H9 (cell line): ENCODE data around the gene PDE2A. TPM values are rescaled to one million over a fixed set of nuclear protein-coding genes. Genes with fewer than 3 reads are reported as not detected.

Source experiments
- DNase-seq: peaks from one replicate; pipeline ENCODE4 v3.0.0-alpha.2; 2017
- H2AFZ ChIP-seq: one replicate; pipeline ENCODE4 v1.6.1; 2013; ENCODE audit warnings: mild to moderate bottlenecking, low read length, control low read depth, moderate library complexity
- H2AK5ac ChIP-seq: 2 replicates; pipeline ENCODE4 v1.6.1; 2013; ENCODE audit warnings: low read length, control low read depth, mixed read lengths; ENCODE audit not compliant: insufficient read length
- H2BK120ac ChIP-seq: one replicate; pipeline ENCODE4 v1.6.1; 2013; ENCODE audit warnings: low read depth, mild to moderate bottlenecking, low read length, control low read depth, inconsistent platforms; ENCODE audit not compliant: poor library complexity, severe bottlenecking
- H2BK12ac ChIP-seq: 2 replicates; pipeline ENCODE4 v1.6.1; 2013; ENCODE audit warnings: low read length, control low read depth, mixed read lengths, low read depth; ENCODE audit not compliant: insufficient read length
- H2BK15ac ChIP-seq: 2 replicates; pipeline ENCODE4 v1.6.1; 2013; ENCODE audit warnings: low read depth, low read length, control low read depth
- H2BK20ac ChIP-seq: one replicate; pipeline ENCODE4 v1.6.1; 2013; ENCODE audit warnings: low read depth, mild to moderate bottlenecking, low read length, control low read depth, inconsistent platforms; ENCODE audit not compliant: poor library complexity, severe bottlenecking
- H2BK5ac ChIP-seq: 2 replicates; pipeline ENCODE4 v1.6.1; 2013; ENCODE audit warnings: low read length, control low read depth, mixed read lengths; ENCODE audit not compliant: insufficient read length
- H3K14ac ChIP-seq: 2 replicates; pipeline ENCODE4 v1.6.1; 2013; ENCODE audit warnings: low read length, control low read depth; ENCODE audit not compliant: insufficient read depth
- H3K18ac ChIP-seq: 2 replicates; pipeline ENCODE4 v1.6.1; 2013; ENCODE audit warnings: low read depth, mild to moderate bottlenecking, mixed read lengths, low read length, control low read depth; ENCODE audit not compliant: insufficient read length
- H3K23ac ChIP-seq: 2 replicates; pipeline ENCODE4 v1.6.1; 2013; ENCODE audit warnings: low read length, control low read depth, mixed read lengths, low read depth; ENCODE audit not compliant: insufficient read length
- H3K23me2 ChIP-seq: 2 replicates; pipeline ENCODE4 v1.6.1; 2013; ENCODE audit warnings: low read depth, mild to moderate bottlenecking, mixed read lengths, low read length, control low read depth; ENCODE audit not compliant: insufficient read length, poor library complexity, severe bottlenecking
- H3K27ac ChIP-seq: 2 replicates; pipeline ENCODE4 v1.5.1; 2013; ENCODE audit warnings: low read length, control low read depth, mixed read lengths, low read depth; ENCODE audit not compliant: insufficient read length
- H3K27me3 ChIP-seq: 2 replicates; pipeline ENCODE4 v1.6.1; 2013; ENCODE audit warnings: low read length, control low read depth, inconsistent platforms; ENCODE audit not compliant: insufficient read depth
- H3K4ac ChIP-seq: 2 replicates; pipeline ENCODE4 v1.6.1; 2013; ENCODE audit warnings: low read depth, mild to moderate bottlenecking, control low read depth, inconsistent platforms, low read length, moderate library complexity
- H3K4me1 ChIP-seq: 2 replicates; pipeline ENCODE4 v1.6.1; 2013; ENCODE audit warnings: low read length, control low read depth, inconsistent platforms; ENCODE audit not compliant: insufficient read depth
- H3K4me2 ChIP-seq: 2 replicates; pipeline ENCODE4 v1.6.1; 2013; ENCODE audit warnings: low read length, control low read depth, mixed read lengths; ENCODE audit not compliant: insufficient read length, insufficient read depth
- H3K56ac ChIP-seq: 2 replicates; pipeline ENCODE4 v1.6.1; 2013; ENCODE audit warnings: low read depth, mild to moderate bottlenecking, mixed read lengths, low read length, control low read depth; ENCODE audit not compliant: insufficient read length
- H3K79me1 ChIP-seq: 2 replicates; pipeline ENCODE4 v1.6.1; 2013; ENCODE audit warnings: low read depth, mild to moderate bottlenecking, moderate library complexity, low read length, control low read depth, inconsistent platforms; ENCODE audit not compliant: insufficient read depth, poor library complexity, severe bottlenecking
- H3K79me2 ChIP-seq: 2 replicates; pipeline ENCODE4 v1.6.1; 2013; ENCODE audit warnings: low read length, control low read depth, inconsistent platforms; ENCODE audit not compliant: insufficient read depth
- H3K9ac ChIP-seq: 2 replicates; pipeline ENCODE4 v1.6.1; 2013; ENCODE audit warnings: low read length, control low read depth, mixed read lengths; ENCODE audit not compliant: insufficient read length; ENCODE audit errors: extremely low read depth
- H3K9me3 ChIP-seq: one replicate; pipeline ENCODE4 v1.6.1; 2013; ENCODE audit warnings: low read depth, low read length, inconsistent platforms; ENCODE audit not compliant: control insufficient read depth
- H3T11ph ChIP-seq: one replicate; pipeline ENCODE4 v1.6.1; 2013; ENCODE audit warnings: mild to moderate bottlenecking, low read length, control low read depth, inconsistent platforms
- H4K20me1 ChIP-seq: one replicate; pipeline ENCODE4 v1.6.1; 2013; ENCODE audit not compliant: control insufficient read depth, insufficient read length, insufficient read depth
- H4K5ac ChIP-seq: 2 replicates; pipeline ENCODE4 v1.6.1; 2013; ENCODE audit warnings: low read depth, mild to moderate bottlenecking, mixed read lengths, low read length, control low read depth; ENCODE audit not compliant: insufficient read length
- H4K8ac ChIP-seq: replicated peaks from 2 replicates; pipeline ENCODE4 v1.6.1; 2013; ENCODE audit warnings: low read length, control low read depth, mixed read lengths, low read depth; ENCODE audit not compliant: insufficient read length
- H4K91ac ChIP-seq: 2 replicates; pipeline ENCODE4 v1.6.1; 2013; ENCODE audit warnings: low read depth, mild to moderate bottlenecking, moderate library complexity, mixed read lengths, low read length, control low read depth; ENCODE audit not compliant: insufficient read length
- H3K27ac Mint-ChIP-seq, 3 experiments: 2 replicates in 2 of 3; 3 replicates in 1 of 3; pipeline ENCODE4 v1.8.0; 2020 to 2021; ENCODE audit warnings: mixed read lengths in 3 of 3, mild to moderate bottlenecking in 1 of 3, moderate library complexity in 1 of 3
- H3K27me3 Mint-ChIP-seq: 2 replicates; pipeline ENCODE4 v1.8.0; 2021; ENCODE audit warnings: low read depth, mild to moderate bottlenecking, moderate library complexity, mixed read lengths
- H3K36me3 Mint-ChIP-seq, 3 experiments: 2 replicates in 2 of 3; 3 replicates in 1 of 3; pipeline ENCODE4 v1.8.0; 2020 to 2021; ENCODE audit warnings: low read depth in 3 of 3, mixed read lengths in 3 of 3; ENCODE audit not compliant: insufficient read depth in 1 of 3
- H3K4me1 Mint-ChIP-seq, 2 experiments: 2 replicates each; pipeline ENCODE4 v1.8.0; 2020; ENCODE audit warnings: mixed read lengths in 2 of 2
- H3K4me3 Mint-ChIP-seq, 2 experiments: 2 replicates in 1 of 2; 3 replicates in 1 of 2; pipeline ENCODE4 v1.8.0; 2020 to 2021; ENCODE audit warnings: mild to moderate bottlenecking in 2 of 2, mixed read lengths in 2 of 2, moderate library complexity in 1 of 2
- H3K9me3 Mint-ChIP-seq, 2 experiments: 2 replicates in 1 of 2; 3 replicates in 1 of 2; pipeline ENCODE4 v1.8.0; 2020; ENCODE audit warnings: mild to moderate bottlenecking in 2 of 2, mixed read lengths in 2 of 2, moderate library complexity in 1 of 2
- CTCF ChIP-seq: fragments of 200-600 bp; sonication (generic); conservative IDR thresholded peaks from 3 replicates; pipeline ENCODE4 v1.8.0; 2021; ENCODE audit warnings: antibody characterized with exemption, mild to moderate bottlenecking
- WGBS: extraction: QIAGEN DNeasy Blood & Tissue Kit; methylation state at CpG from one replicate; pipeline ENCODE4 v1.1.7; 2013; ENCODE audit warnings: missing lambda C conversion rate, low lambda C conversion rate, mixed read lengths; ENCODE audit not compliant: insufficient read length; ENCODE audit errors: extremely low coverage; 5-methylcytosine and 5-hydroxymethylcytosine counted together
- total RNA-seq: library from RNA; stranded (reverse); gene quantifications from 2 replicates; pipeline ENCODE4 v1.2.1, GENCODE V29; 2021

The PDE2A gene
- total RNA-seq, 1 experiment from 2014 or later, result 3.4 TPM

- H3K18ac ChIP-seq, result no peak overlapping the region
- H3K23ac ChIP-seq, result no peak overlapping the region
- no peak overlapping the region for H4K5ac ChIP-seq
- no peaks in the 10 kb centered on the region for H3K79me2 ChIP-seq
- H3K4me2 ChIP-seq, result no peak overlapping the region
- no peak overlapping the region for H3T11ph ChIP-seq
- H3K56ac ChIP-seq, result no peak overlapping the region
- H3K23me2 ChIP-seq, result peaks cover 3% of the 10 kb centered on the region
- TF ChIP-seq CTCF, result no peak
- H2BK20ac ChIP-seq, result no peak overlapping the region
- no peak for DNase-seq
- no peak overlapping the region for H2BK12ac ChIP-seq
- H3K4me1 ChIP-seq, result no peaks in the 10 kb centered on the region; the same call in 1 of the 2 replicates
- H2BK15ac ChIP-seq, result no peak overlapping the region
- H3K9ac ChIP-seq, result no peak overlapping the region
- no peak overlapping the region for H2BK120ac ChIP-seq
- H2AK5ac ChIP-seq, result no peak overlapping the region
- WGBS, result no CpG with 5 or more reads among the region's 5 CpGs
- no peak overlapping the region for H3K4ac ChIP-seq
- Mint-ChIP-seq H3K27ac (no peak overlapping the region), H3K4me3 (no peak overlapping the region), H3K4me1 (peaks cover 44 to 56% of the 10 kb centered on the region in 2 experiments), H3K9me3 (no peaks in the 10 kb centered on the region; a peak in 2 of 5 replicates), H3K36me3 (peaks cover 0 to 2% (median 0%) of the 10 kb centered on the region in 3 experiments; a peak in 3 of 7 replicates), H3K27me3 (peaks cover 66% of the 10 kb centered on the region)
- no peaks in the 10 kb centered on the region for H4K20me1 ChIP-seq
- H3K14ac ChIP-seq, result no peak overlapping the region
- no peaks in the 10 kb centered on the region for H3K9me3 ChIP-seq
- H4K8ac ChIP-seq, result no peak overlapping the region
- H4K91ac ChIP-seq, result no peak overlapping the region
- H3K27me3 ChIP-seq, result peaks cover 4% of the 10 kb centered on the region; the same call in 1 of the 2 replicates
- H2BK5ac ChIP-seq, result no peak overlapping the region
- H3K27ac ChIP-seq, result no peak overlapping the region
- no peak overlapping the region for H2AFZ ChIP-seq
- H3K79me1 ChIP-seq, result no peaks in the 10 kb centered on the region
Observed at GRCh38 chr11:72679869-72680268, 5.6 kb upstream of the PDE2A start.
